A549 (cell line): ENCODE measurements around the gene CPNE1.

Experiments used
- EP300 ChIP-seq, 2 experiments: fragments of >200 bp; sonication (Bioruptor Twin); formaldehyde crosslinking; IDR thresholded peaks; 2 replicates in 1 of 2; 3 replicates in 1 of 2; pipeline ENCODE4 v1.6.1; 2016 to 2017
- HDAC2 ChIP-seq: fragments of 200-600 bp; sonication (generic); IDR thresholded peaks from 2 replicates; pipeline ENCODE4 v1.6.1; 2016
- JUN ChIP-seq, 2 experiments: fragments of >200 bp; sonication (Bioruptor Twin); formaldehyde crosslinking; IDR thresholded peaks; 2 replicates in 1 of 2; 3 replicates in 1 of 2; pipeline ENCODE4 v1.6.1; 2016 to 2017
- PHF8 ChIP-seq: fragments of 200-600 bp; sonication (generic); IDR thresholded peaks from 2 replicates; pipeline ENCODE4 v1.6.1; 2016; ENCODE audit warnings: low read depth, mild to moderate bottlenecking, antibody characterized with exemption, moderate library complexity, borderline replicate concordance
- POLR2A ChIP-seq: IDR thresholded peaks from 2 replicates; pipeline ENCODE4 v1.6.1; 2012; ENCODE audit warnings: mild to moderate bottlenecking, low read length
- RCOR1 ChIP-seq: fragments of 150-350 bp; IDR thresholded peaks from 2 replicates; pipeline ENCODE4 v1.6.1; 2014; ENCODE audit warnings: antibody characterized with exemption, low read length, low read depth
- SMC3 ChIP-seq: fragments of >200 bp; sonication (Bioruptor Twin); formaldehyde crosslinking; IDR thresholded peaks from 3 replicates; pipeline ENCODE4 v1.6.1; 2018; ENCODE audit warnings: inconsistent platforms
- SREBF2 ChIP-seq: fragments of 450-650 bp; IDR thresholded peaks from 2 replicates; pipeline ENCODE4 v1.6.1; 2014; ENCODE audit warnings: mild to moderate bottlenecking, moderate library complexity
- TF ChIP-seq, protein P1 (sequence below): fragments of >200 bp; sonication (Bioruptor Twin); formaldehyde crosslinking; IDR thresholded peaks from 3 replicates; pipeline ENCODE4 v1.5.1; 2016
- TF ChIP-seq, protein P2 (sequence below): IDR thresholded peaks from 2 replicates; pipeline ENCODE4 v1.6.1; 2012; ENCODE audit warnings: low read depth, borderline replicate concordance

DNA sequence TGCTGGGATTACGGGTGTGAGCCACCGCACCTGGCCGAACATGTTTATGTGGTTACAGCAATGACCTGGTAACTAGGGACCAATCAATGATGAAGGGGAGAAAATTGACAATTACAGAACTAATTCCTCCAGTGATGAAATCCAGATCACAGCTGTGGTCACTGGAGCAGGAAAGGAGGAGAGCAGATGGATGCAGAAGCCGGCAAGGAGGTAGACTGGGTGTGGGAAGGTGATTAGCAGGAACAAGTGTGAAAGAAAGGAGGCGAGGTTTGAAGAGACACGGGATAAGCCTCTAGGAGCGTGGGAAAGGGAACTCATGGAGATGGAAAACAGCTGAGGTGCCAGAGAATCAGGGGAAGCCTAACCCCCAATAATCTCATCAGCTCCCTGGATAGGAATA, 66.2 kb downstream of the CPNE1 start:
- TF ChIP-seq, protein P1, sequence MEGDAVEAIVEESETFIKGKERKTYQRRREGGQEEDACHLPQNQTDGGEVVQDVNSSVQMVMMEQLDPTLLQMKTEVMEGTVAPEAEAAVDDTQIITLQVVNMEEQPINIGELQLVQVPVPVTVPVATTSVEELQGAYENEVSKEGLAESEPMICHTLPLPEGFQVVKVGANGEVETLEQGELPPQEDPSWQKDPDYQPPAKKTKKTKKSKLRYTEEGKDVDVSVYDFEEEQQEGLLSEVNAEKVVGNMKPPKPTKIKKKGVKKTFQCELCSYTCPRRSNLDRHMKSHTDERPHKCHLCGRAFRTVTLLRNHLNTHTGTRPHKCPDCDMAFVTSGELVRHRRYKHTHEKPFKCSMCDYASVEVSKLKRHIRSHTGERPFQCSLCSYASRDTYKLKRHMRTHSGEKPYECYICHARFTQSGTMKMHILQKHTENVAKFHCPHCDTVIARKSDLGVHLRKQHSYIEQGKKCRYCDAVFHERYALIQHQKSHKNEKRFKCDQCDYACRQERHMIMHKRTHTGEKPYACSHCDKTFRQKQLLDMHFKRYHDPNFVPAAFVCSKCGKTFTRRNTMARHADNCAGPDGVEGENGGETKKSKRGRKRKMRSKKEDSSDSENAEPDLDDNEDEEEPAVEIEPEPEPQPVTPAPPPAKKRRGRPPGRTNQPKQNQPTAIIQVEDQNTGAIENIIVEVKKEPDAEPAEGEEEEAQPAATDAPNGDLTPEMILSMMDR, result no peak
- TF ChIP-seq SMC3 (no peak), PHF8 (no peak), RCOR1 (no peak), EP300 (IDR thresholded peaks at IDR 0.05) (no peak), HDAC2 (no peak), SREBF2 (no peak), POLR2A (no peak), JUN (IDR thresholded peaks at IDR 0.05) (no peak)
- TF ChIP-seq, protein P2, sequence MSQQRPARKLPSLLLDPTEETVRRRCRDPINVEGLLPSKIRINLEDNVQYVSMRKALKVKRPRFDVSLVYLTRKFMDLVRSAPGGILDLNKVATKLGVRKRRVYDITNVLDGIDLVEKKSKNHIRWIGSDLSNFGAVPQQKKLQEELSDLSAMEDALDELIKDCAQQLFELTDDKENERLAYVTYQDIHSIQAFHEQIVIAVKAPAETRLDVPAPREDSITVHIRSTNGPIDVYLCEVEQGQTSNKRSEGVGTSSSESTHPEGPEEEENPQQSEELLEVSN, result no peak
